Measurements from ENCODE around the gene VTA1.

DNA sequence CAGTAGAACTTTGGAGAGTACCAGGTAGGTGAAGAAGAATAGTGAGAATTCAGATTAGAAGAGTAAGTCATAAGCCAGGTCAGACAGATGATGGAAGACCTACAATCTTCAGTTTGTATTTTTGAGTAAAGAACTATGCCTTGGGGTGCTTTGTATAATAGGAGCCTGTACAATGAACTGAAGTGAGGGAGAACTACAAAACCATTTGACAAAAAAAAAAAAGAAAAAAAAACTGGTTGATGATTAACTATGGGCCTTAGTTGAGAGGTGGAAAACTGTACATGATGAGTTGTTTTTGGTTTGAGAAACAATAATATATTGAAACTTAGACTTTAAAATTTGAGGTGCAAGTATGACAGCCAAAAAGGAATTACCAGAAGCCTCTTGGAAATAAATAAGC lies 25.7 kb downstream of the VTA1 start:
- no peak for TF ChIP-seq POLR2AphosphoS5 (IDR thresholded peaks at IDR 0.05)
- TF ChIP-seq, protein P1, sequence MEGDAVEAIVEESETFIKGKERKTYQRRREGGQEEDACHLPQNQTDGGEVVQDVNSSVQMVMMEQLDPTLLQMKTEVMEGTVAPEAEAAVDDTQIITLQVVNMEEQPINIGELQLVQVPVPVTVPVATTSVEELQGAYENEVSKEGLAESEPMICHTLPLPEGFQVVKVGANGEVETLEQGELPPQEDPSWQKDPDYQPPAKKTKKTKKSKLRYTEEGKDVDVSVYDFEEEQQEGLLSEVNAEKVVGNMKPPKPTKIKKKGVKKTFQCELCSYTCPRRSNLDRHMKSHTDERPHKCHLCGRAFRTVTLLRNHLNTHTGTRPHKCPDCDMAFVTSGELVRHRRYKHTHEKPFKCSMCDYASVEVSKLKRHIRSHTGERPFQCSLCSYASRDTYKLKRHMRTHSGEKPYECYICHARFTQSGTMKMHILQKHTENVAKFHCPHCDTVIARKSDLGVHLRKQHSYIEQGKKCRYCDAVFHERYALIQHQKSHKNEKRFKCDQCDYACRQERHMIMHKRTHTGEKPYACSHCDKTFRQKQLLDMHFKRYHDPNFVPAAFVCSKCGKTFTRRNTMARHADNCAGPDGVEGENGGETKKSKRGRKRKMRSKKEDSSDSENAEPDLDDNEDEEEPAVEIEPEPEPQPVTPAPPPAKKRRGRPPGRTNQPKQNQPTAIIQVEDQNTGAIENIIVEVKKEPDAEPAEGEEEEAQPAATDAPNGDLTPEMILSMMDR (IDR thresholded peaks at IDR 0.05): no peak
